Ureter (tissue), 1 donor: ENCODE measurements around the gene CBLL1. TPM values are rescaled to one million over a fixed set of nuclear protein-coding genes. Genes with fewer than 3 reads are reported as not detected.

Source experiments
- DNase-seq: peaks from one replicate; pipeline ENCODE4 v3.0.0-alpha.2; 2020; ENCODE audit warnings: low spot score
- total RNA-seq: library from RNA; stranded (reverse); gene quantifications from one replicate; pipeline ENCODE4 v1.2.4, GENCODE V29; 2023
- donor health status: DM: yes; HTN: yes; CAD: no.

CBLL1 gene
- total RNA-seq, 1 donor from 2014 or later, result 29.0 TPM

DNA sequence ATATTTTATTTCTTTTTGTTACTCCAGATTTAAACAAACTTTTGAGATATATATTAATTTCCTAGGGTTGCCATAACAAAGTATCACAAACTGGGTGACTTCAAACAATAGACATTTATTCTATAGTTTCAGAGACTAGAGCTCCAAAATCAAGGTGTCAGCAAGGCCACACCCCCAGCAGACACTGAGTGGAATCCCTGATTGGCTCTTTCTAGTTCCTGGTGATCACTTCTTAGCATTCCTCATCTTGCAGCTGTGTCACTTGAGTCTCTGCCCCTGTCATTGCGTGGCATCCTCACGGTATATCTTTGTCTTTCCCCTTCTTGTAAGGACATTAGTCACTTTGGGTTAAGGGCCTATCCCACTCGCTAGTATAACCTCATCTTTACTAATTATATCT lies 66.7 kb downstream of the CBLL1 start:
- no peak for DNase-seq

Other genes with a start within 250 kb of the CBLL1 start
- 63.4 TPM for gene COG5, start 180.2 kb upstream of the CBLL1 start, total RNA-seq
- gene DUS4L, start 180.2 kb upstream of the CBLL1 start, total RNA-seq, result 14.8 TPM
- 66.2 TPM for gene BCAP29, start 163.9 kb upstream of the CBLL1 start, total RNA-seq
- 1.4 TPM for gene SLC26A4, start 83.3 kb upstream of the CBLL1 start, total RNA-seq
- gene SLC26A3, start 59.1 kb downstream of the CBLL1 start, total RNA-seq, result 0.31 TPM
- gene DLD, start 147.0 kb downstream of the CBLL1 start, total RNA-seq, result 85.7 TPM